ENCODE measurements around the gene SECTM1.
"Not testable (repeated sequence)": the region's sequence is repeated elsewhere in the genome, so short reads cannot be mapped to it uniquely, and the experiment has no call there.

Gene SECTM1

DNA sequence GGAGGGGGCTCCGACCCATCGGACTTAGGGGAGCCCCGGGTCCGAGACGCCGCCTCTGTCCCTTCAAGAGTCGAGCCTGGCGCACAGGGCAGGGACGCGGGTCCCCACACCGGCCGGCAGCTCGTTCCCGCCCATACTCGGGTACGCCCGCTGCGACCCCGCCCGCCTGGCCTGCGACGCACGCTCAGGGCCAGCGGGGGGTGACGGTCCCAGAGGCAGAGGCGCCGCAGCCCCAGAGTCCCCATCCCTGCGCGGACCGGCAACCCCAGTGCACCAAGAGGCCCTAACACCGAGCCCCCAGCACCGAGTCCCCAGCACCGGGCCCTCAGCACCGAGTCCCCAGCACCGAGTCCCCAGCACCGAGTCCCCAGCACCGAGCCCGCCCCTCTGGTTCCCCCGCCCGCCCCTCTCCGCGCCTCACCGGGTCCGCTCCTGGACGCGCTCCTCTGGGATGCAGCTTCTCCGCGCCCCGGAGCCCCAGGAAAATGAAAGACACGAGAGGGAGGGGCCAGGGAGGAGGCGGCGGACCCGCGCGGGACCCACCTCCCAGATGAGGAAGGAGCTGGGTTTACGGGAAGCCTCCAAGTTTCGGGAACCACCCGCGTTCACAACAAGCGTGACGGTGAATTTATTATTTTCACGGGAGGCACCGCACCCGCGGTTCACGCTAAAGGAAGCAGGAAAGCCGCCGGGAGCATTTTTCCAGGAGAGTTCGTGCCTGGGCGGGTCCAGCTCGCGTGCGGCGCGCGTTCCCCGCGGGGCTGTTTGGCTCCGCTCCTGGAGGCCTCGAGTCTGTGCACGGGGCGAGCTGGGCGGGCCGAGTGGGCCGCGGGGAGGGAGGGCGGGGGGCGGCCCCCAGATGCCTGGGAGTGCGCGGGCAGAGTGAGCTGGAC, at the start of gene SECTM1:
Gene SECTM1, minus strand, starts transcription at position 488 of the 893 bp plus-strand sequence. CDS start 6,526 bp downstream, outside the sequence.
- Mint-ChIP-seq H3K36me3 (no peaks in the 10 kb centered on the region), H3K9me3 (no peaks in the 10 kb centered on the region), H3K4me3 (peak within 1 kb of the TSS; percentile 94), H3K27ac (no peak within 1 kb of the TSS), H3K4me1 (peaks cover 25% of the 10 kb centered on the region), H3K27me3 (no peaks in the 10 kb centered on the region)

DNA sequence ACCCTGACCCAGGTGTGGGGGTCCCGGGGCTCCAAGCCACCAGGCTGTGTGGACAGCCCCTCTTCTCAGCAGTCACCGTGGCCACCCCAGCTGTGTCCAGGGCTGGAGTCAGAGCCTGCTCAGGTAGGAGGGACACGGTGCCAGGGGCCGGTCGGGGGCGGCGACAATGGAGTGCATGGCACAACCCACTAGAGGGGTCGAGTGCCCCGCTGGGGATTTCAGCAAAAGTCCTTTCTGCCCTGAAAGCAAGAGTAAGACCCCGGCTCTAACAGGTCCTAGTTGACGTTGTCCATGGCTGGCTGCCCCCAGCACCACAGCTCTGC, 49.3 kb upstream of the SECTM1 start:
- Mint-ChIP-seq H3K27me3 (peaks cover 16% of the 10 kb centered on the region), H3K36me3 (no peaks in the 10 kb centered on the region), H3K27ac (no peak overlapping the region)

DNA sequence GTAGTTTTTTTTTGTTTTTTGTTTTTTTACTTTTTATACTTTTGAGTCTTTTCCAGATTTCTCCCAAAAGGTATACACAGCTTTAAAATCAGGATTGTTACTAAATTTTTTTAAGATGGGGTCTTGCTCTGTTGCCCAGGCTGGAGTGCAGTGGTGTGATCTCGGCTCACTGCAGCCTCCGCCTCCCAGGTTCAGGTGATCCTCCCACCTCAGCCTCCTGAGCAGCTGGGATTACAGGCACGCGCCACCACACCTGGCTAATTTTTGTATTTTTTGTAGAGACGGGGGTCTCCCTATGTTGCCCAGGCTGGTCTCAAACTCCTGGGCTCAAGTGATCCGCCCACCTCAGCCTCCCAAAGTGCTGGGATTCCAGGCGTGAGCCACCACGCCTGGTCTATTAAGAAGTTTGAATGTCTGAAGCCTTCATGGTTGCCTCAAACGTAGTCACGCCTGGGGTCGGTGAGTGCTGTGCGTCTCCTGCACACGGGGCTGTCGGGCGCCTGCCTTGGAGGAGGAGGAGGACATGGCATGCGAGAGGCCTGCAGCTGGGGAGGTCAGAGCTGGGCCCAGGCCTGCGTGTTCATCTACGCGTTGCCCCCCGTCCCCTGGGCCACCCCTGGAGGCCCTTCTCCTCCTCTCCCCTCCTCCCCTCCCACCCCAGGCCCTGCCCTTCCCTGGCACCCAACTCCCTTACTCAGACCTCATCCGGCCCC, 48.8 kb upstream of the SECTM1 start:
- H3K27ac Mint-ChIP-seq, result not testable (repeated sequence)

More for the DNA sequence above, 49.3 kb upstream of the SECTM1 start:
- H3K9me3 Mint-ChIP-seq, result no peaks in the 10 kb centered on the region
- no peak overlapping the region for H3K4me3 Mint-ChIP-seq
- H3K4me1 Mint-ChIP-seq, result peaks cover 6% of the 10 kb centered on the region

DNA sequence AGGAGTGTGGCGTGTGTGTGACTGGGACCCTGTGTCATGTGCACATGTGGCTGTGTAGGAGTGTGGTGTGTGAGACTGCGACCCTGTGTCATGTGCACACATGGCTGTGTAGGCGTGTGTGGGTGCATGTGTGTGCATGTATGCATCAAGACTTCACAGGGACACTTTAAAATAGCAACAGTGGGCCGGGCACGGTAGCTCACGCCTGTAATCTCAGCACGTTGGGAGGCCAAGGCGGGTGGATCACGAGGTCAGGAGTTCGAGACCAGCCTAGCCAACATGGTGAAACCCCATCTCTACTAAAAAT, 48.1 kb upstream of the SECTM1 start:
- not testable (repeated sequence) for H3K27ac Mint-ChIP-seq

More for the DNA sequence above, 48.8 kb upstream of the SECTM1 start:
- not testable (repeated sequence) for H3K4me3 Mint-ChIP-seq, H3K9me3 Mint-ChIP-seq, H3K36me3 Mint-ChIP-seq, H3K4me1 Mint-ChIP-seq
- H3K27me3 Mint-ChIP-seq, result peaks cover 16% of the 10 kb centered on the region

DNA sequence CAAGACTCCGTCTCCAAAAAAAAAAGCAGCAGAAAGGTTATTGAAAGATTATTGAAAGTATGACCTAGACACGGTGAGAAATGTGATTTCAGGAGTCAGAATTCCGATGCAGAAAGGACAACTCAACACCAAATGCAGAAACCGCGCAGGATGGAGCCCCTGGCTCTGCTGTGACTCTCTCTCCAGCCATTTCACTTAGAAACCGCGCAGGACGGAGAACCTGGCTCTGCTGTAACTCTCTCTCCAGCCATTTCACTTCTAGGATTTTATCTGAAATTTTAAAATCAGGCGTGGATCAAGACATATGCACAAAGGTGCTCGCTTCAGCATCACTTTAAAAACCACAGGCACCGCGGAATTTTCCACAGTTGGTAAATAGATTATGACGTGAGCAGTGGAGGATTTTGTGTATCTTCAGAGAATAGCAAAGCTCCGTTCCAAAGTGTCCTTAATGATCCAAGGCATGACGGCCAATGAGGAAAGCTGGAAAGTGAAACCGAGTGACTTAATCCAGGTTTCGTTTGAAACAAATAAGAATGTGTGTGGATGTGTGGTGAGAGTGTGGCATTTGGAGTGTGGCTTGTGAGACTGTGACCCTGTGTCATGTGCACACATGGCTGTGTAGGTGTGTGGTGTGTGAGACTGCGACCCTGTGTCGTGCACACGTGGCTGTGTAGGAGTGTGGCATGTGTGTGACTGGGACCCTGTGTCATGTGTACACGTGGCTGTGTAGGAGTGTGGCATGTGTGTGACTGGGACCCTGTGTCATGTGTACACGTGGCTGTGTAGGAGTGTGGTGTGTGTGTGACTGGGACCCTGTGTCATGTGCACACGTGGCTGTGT, 47.5 kb upstream of the SECTM1 start:
- Mint-ChIP-seq H3K27ac (no peak overlapping the region), H3K9me3 (no peaks in the 10 kb centered on the region), H3K4me1 (no peaks in the 10 kb centered on the region), H3K4me3 (no peak overlapping the region), H3K36me3 (no peaks in the 10 kb centered on the region), H3K27me3 (peaks cover 20% of the 10 kb centered on the region)

More for the DNA sequence above, 48.1 kb upstream of the SECTM1 start:
- H3K36me3 Mint-ChIP-seq, H3K4me1 Mint-ChIP-seq, H3K9me3 Mint-ChIP-seq, H3K4me3 Mint-ChIP-seq: not testable (repeated sequence)
- H3K27me3 Mint-ChIP-seq, result peaks cover 18% of the 10 kb centered on the region

DNA sequence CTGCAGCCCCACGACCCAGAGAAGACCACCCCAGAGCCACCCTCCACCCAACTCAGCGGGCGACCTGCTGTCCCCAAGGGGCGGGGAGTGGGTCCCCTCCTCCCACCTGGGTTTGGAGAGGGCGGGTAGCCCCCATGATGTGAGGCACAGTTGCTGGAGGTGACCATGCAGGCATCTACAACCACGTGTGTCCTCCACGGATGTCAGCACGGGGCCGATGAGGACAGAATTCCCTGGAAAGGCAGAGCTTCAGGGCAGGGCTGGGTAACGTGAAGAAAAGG, 45.1 kb upstream of the SECTM1 start:
- H3K27ac Mint-ChIP-seq, result no peak overlapping the region
- no peaks in the 10 kb centered on the region for H3K9me3 Mint-ChIP-seq
- H3K4me3 Mint-ChIP-seq, result no peak overlapping the region
- H3K27me3 Mint-ChIP-seq, result peaks cover 18% of the 10 kb centered on the region
- no peaks in the 10 kb centered on the region for H3K36me3 Mint-ChIP-seq
- no peaks in the 10 kb centered on the region for H3K4me1 Mint-ChIP-seq

DNA sequence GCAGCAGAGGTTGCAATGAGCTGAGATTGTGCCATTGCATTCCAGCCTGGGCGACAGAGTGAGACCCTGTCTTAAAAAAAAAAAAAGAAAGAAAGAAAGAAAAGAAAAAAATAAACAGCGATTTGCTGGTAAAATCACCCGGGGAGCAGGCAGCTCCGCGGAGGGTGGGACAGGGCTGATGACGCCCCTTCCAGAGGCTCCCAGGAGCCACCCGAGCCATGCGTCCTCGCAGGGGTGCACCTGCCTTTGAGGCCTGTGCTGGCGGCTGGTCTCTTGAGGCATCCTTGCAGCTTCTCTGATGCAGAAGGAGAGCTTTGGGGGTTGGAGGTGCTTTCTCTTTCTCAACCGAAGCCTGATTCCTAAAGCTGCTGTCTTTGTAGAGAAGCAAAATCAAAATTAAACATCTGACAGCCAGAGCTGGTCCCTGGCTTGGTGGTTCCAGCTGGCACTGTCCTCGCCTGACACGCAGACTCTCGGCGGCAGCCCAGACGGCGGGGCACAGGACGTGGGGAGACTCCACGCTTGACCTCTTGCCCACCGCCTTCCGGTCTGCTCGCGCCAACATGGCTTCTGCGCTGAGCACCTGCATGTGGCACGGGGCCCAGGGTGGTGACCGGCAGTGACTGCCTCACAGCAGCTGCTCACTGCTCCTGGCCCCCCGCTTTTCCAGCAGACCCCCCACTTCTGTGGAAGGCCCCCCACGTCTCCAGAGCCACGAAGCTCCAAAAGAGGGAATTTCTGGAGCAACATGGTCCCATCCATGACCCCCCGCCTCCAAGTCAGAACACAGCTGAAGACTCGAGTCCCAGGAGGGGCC, 44.6 kb upstream of the SECTM1 start:
- no peaks in the 10 kb centered on the region for H3K9me3 Mint-ChIP-seq
- no peak overlapping the region for H3K4me3 Mint-ChIP-seq
- H3K36me3 Mint-ChIP-seq, result no peaks in the 10 kb centered on the region
- H3K27ac Mint-ChIP-seq, result no peak overlapping the region
- peaks cover 24% of the 10 kb centered on the region for H3K27me3 Mint-ChIP-seq
- H3K4me1 Mint-ChIP-seq, result peaks cover under 1% of the 10 kb centered on the region

DNA sequence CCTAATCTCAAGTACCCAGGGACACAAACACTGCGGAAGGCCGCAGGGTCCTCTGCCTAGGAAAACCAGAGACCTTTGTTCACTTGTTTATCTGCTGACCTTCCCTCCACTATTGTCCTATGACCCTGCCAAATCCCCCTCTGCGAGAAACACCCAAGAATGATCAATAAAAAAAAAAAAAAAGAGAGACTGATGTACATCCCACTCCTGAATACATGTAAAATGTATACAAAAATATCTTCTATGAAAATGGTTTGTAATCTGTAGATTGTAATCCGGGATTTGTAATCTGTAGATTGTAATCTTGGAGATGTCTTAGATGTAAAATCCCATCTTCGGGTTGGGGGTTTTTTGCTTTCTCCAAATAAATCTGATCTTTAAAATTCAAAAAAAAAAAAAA, 43.7 kb upstream of the SECTM1 start:
- not testable (repeated sequence) for H3K36me3 Mint-ChIP-seq, H3K27ac Mint-ChIP-seq, H3K4me3 Mint-ChIP-seq, H3K9me3 Mint-ChIP-seq, H3K4me1 Mint-ChIP-seq
- peaks cover 29% of the 10 kb centered on the region for H3K27me3 Mint-ChIP-seq

DNA sequence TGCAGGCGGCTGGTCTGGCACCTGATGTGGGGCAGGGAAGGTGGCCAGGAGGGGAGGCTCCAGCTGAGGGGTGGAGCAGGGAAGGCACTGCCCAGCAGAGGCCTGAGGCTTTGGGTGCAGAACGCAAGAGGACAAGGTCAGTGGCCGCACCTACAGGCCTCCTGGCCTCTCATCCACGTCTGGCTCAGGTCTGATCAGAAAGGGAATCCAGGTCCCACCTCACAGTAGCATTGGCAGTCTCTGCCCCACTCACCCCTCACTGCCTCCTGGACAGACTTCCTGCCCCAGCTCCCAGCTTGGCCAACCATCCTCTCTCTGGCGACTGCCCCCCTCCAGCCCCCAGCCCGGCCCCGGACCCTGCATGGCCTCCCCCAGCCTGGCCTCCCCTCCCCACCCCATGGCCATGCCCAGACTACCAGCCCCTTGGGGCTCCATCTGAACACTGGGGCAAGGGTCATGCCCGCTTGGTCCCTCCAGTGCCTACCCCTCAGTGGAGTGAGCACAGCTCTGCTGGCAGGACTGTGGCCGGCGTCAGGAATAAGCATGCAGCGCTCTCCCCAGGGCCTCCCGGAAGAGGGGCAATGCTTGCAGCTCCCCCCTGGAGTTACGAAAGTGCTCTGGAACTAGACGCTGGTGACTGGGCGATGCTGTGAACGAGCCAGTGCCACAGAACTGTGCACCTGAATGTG, 42.6 kb upstream of the SECTM1 start:
- Mint-ChIP-seq H3K9me3 (no peaks in the 10 kb centered on the region), H3K4me3 (no peak overlapping the region), H3K27me3 (peaks cover 29% of the 10 kb centered on the region), H3K36me3 (no peaks in the 10 kb centered on the region), H3K27ac (no peak overlapping the region), H3K4me1 (peaks cover 5% of the 10 kb centered on the region)

DNA sequence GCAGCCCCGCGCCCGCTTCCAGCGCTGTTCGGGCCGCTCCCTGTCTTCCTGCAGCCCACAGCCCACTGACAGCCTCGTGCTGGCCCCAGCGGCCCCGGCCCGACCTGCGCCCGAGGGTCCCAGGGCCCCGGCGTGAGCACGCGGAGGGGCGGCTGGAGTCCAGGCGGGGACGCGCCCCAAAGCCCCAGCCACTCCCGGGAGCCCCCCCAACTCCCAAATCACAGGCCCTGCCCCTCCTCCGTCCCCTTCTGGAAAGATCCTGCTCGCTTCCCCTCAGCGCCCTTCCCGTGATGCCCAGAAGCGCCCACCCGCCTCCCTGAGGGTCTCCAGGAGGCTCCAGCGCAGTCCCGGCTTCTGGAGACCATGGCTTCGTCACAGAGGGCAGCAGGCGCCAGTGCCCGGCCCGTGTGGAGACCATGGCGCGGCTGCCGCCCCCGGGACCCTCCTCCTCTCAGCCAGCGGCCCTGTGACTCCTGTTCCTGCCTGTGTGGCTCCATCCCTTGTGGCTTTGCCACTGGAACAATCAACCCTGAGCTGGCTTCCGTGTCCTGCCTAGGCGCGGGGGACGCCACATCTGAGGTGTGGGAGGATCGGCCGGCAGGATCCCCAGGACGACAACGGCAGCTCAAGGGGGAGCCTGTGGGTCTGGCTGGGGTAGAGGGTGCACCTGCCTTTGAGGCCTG, 41.9 kb upstream of the SECTM1 start:
- Mint-ChIP-seq H3K27ac (no peak overlapping the region), H3K9me3 (no peaks in the 10 kb centered on the region), H3K4me3 (no peak overlapping the region), H3K27me3 (peaks cover 29% of the 10 kb centered on the region), H3K36me3 (no peaks in the 10 kb centered on the region), H3K4me1 (peaks cover 12% of the 10 kb centered on the region)

DNA sequence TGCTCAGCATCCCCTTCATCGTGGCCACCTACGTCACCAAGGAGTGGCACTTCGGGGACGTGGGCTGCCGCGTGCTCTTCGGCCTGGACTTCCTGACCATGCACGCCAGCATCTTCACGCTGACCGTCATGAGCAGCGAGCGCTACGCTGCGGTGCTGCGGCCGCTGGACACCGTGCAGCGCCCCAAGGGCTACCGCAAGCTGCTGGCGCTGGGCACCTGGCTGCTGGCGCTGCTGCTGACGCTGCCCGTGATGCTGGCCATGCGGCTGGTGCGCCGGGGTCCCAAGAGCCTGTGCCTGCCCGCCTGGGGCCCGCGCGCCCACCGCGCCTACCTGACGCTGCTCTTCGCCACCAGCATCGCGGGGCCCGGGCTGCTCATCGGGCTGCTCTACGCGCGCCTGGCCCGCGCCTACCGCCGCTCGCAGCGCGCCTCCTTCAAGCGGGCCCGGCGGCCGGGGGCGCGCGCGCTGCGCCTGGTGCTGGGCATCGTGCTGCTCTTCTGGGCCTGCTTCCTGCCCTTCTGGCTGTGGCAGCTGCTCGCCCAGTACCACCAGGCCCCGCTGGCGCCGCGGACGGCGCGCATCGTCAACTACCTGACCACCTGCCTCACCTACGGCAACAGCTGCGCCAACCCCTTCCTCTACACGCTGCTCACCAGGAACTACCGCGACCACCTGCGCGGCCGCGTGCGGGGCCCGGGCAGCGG, 41.2 kb upstream of the SECTM1 start:
- Mint-ChIP-seq H3K27ac (no peak overlapping the region), H3K9me3 (no peaks in the 10 kb centered on the region), H3K4me1 (peaks cover 14% of the 10 kb centered on the region), H3K27me3 (peaks cover 24% of the 10 kb centered on the region), H3K4me3 (no peak overlapping the region), H3K36me3 (no peaks in the 10 kb centered on the region)

DNA sequence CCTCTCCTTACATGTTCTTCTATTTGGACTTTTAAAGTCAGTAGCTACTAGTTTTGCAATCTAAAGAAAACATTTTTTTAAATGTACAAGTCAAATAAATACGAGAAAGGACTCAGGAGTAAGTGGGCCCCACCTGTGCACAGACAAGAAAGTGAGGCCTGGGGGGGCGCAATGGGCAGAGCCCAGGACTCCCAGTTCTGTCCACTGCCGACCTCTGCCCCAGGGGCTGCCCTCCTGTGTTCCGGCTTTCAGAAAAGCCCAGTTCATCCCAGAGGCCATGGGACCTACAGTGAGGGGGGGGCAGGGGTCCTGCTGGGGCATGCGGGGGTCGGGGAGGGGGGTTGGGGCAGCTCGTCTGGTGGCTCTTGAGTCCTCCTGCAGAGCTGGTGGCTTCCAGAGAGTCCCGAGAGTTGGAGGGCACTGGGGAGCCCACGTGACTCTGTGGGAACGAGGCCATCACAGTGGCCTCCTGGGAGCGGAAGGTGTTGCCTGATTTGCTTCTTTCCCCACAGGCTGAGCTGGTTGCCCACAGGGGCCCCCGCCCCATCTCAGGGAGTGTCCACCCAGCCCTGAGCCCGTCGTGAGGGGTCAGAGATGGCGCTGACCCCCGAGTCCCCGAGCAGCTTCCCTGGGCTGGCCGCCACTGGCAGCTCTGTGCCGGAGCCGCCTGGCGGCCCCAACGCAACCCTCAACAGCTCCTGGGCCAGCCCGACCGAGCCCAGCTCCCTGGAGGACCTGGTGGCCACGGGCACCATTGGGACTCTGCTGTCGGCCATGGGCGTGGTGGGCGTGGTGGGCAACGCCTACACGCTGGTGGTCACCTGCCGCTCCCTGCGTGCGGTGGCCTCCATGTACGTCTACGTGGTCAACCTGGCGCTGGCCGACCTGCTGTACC, 40.4 kb upstream of the SECTM1 start:
- H3K27me3 Mint-ChIP-seq, result peaks cover 26% of the 10 kb centered on the region
- peaks cover 14% of the 10 kb centered on the region for H3K4me1 Mint-ChIP-seq
- no peaks in the 10 kb centered on the region for H3K36me3 Mint-ChIP-seq
- H3K4me3 Mint-ChIP-seq, result no peak overlapping the region
- H3K27ac Mint-ChIP-seq, result no peak overlapping the region
- no peaks in the 10 kb centered on the region for H3K9me3 Mint-ChIP-seq

DNA sequence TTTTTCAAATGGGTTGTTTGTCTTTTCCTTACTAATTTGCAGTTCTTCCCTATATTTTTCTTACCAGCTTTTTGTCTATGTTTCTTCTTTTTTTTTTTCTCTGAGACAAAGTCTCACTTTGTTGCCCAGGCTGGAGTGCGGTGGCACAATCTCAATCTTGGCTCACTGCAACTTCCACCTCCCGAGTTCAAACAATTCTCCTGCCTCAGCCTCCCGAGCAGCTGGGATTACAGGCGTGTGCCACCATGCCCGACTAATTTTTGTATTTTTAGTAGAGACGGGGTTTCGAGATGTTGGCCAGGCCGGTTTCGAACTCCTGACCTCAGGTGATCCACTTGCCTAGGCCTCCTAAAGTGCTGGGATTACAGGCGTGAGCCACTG, 39.5 kb upstream of the SECTM1 start:
- not testable (repeated sequence) for H3K9me3 Mint-ChIP-seq, H3K36me3 Mint-ChIP-seq, H3K27ac Mint-ChIP-seq
- peak overlapping the region; percentile 9 for H3K4me3 Mint-ChIP-seq
- H3K4me1 Mint-ChIP-seq, result peaks cover 14% of the 10 kb centered on the region
- H3K27me3 Mint-ChIP-seq, result peaks cover 24% of the 10 kb centered on the region
